ENCODE results near the gene NDC1.
"Not testable (repeated sequence)": the region's sequence is repeated elsewhere in the genome, so short reads cannot be mapped to it uniquely, and the experiment has no call there.

GRCh38 chr1:53816584-53816983 lies 21.5 kb downstream of the NDC1 start:
- not testable (repeated sequence) for TF ChIP-seq ZFX (IDR thresholded peaks at IDR 0.05; ENCODE audit: borderline replicate concordance); CTCF (IDR thresholded peaks at IDR 0.05)
